Measurements from ENCODE around the gene PHLDB1. TPM values are rescaled to one million over a fixed set of nuclear protein-coding genes. Genes with fewer than 3 reads are reported as not detected.

The PHLDB1 gene
- total RNA-seq, 4 donors from 2014 or later: 92.6 to 276 (median 161) TPM

GRCh38 chr11:118606157-118606843 lies 1.1 kb upstream of the PHLDB1 start:
- TF ChIP-seq POLR2AphosphoS5 (IDR thresholded peaks at IDR 0.05) (no peak), POLR2A (IDR thresholded peaks at IDR 0.05) (no peak), CTCF (IDR thresholded peaks at IDR 0.05) (no peak), EP300 (IDR thresholded peaks at IDR 0.05; ENCODE audit: low read depth) (no peak)
- H3K4me3 ChIP-seq: no peak overlapping the region
- no peaks in the 10 kb centered on the region for H3K9me3 ChIP-seq
- DNase-seq: no peak
- intact Hi-C loops (cut with DNase I; ENCODE audit: low total_unique reads): no loop called here
- peaks cover 10 to 67% (median 40%) of the 10 kb centered on the region in 4 donors for H3K4me1 ChIP-seq
- H3K27ac ChIP-seq: peak overlapping the region; percentile 73 to 95 (median 80)
- peaks cover 0 to 12% (median 5%) of the 10 kb centered on the region in 4 donors for H3K36me3 ChIP-seq
- in situ Hi-C loops (cut with MboI; ENCODE audit: low pct_ligation_motif_present in 1 of 4, low pct_unique_long_range_greater_than_20kb in 1 of 4, low sequenced_read_pairs in 3 of 4): no loop called here
- 80% methylated on average over 7 of the region's 7 CpGs; no CpG with 5 or more reads in 1 of the 2 donors for WGBS, 2 donors (ENCODE audit: low coverage in 1 of 2)
- peaks cover 30% of the 10 kb centered on the region for H3K27me3 ChIP-seq

GRCh38 chr11:118606844-118607228 lies 579 bp upstream of the PHLDB1 start:
- in situ Hi-C loops (cut with MboI; ENCODE audit: low pct_ligation_motif_present in 1 of 4, low pct_unique_long_range_greater_than_20kb in 1 of 4, low sequenced_read_pairs in 3 of 4) (no loop called here), intact Hi-C loops (cut with DNase I; ENCODE audit: low total_unique reads) (no loop called here)
- H3K9me3 ChIP-seq: no peaks in the 10 kb centered on the region
- peak overlapping the region; percentile 73 to 95 (median 80) for H3K27ac ChIP-seq
- WGBS, 2 donors (ENCODE audit: low coverage in 1 of 2): 64 to 75% methylated on average over 3 to 7 of the region's 7 CpGs
- DNase-seq: no peak
- no peak overlapping the region for H3K4me3 ChIP-seq
- peaks cover 10 to 69% (median 40%) of the 10 kb centered on the region in 4 donors for H3K4me1 ChIP-seq
- peaks cover 0 to 7% (median 3%) of the 10 kb centered on the region in 4 donors for H3K36me3 ChIP-seq
- peaks cover 30% of the 10 kb centered on the region for H3K27me3 ChIP-seq
- TF ChIP-seq POLR2A (IDR thresholded peaks at IDR 0.05): no peak
- no peak for TF ChIP-seq CTCF (IDR thresholded peaks at IDR 0.05)
- TF ChIP-seq POLR2AphosphoS5 (IDR thresholded peaks at IDR 0.05): no peak
- TF ChIP-seq EP300 (IDR thresholded peaks at IDR 0.05; ENCODE audit: low read depth): no peak

- H3K4me3 ChIP-seq: peak overlapping the region; percentile 42 to 83 (median 62)
- intact Hi-C loops (cut with DNase I; ENCODE audit: low total_unique reads): no loop called here
- peak overlapping the region; percentile 84 to 95 (median 88) for H3K27ac ChIP-seq
- peaks cover 30% of the 10 kb centered on the region for H3K27me3 ChIP-seq
- in situ Hi-C loops (cut with MboI; ENCODE audit: low pct_ligation_motif_present in 1 of 4, low pct_unique_long_range_greater_than_20kb in 1 of 4, low sequenced_read_pairs in 3 of 4): no loop called here
- H3K4me1 ChIP-seq: peaks cover 10 to 69% (median 40%) of the 10 kb centered on the region in 4 donors
- H3K36me3 ChIP-seq: no peaks in the 10 kb centered on the region
- TF ChIP-seq POLR2AphosphoS5 (IDR thresholded peaks at IDR 0.05) (peak; percentile 17 to 53 (median 42)), CTCF (IDR thresholded peaks at IDR 0.05) (no peak)
- H3K9me3 ChIP-seq: no peaks in the 10 kb centered on the region
- WGBS, 2 donors (ENCODE audit: low coverage in 1 of 2): 10% methylated on average over 39 of the region's 69 CpGs; no CpG with 5 or more reads in 1 of the 2 donors
- DNase-seq: peak; percentile 75
Measured at GRCh38 chr11:118608360-118609227, 1.2 kb downstream of the PHLDB1 start.

All from transverse colon (tissue), 4 donors.